HG03066 (cell line): ENCODE measurements around the gene IRX4.

Experiments
- ATAC-seq: cut with Tn5 transposase; IDR thresholded peaks from one replicate; pipeline ENCODE4 v1.9.1; 2021; ENCODE audit warnings: low read depth; ENCODE audit not compliant: unreplicated experiment

IRX4 gene

DNA sequence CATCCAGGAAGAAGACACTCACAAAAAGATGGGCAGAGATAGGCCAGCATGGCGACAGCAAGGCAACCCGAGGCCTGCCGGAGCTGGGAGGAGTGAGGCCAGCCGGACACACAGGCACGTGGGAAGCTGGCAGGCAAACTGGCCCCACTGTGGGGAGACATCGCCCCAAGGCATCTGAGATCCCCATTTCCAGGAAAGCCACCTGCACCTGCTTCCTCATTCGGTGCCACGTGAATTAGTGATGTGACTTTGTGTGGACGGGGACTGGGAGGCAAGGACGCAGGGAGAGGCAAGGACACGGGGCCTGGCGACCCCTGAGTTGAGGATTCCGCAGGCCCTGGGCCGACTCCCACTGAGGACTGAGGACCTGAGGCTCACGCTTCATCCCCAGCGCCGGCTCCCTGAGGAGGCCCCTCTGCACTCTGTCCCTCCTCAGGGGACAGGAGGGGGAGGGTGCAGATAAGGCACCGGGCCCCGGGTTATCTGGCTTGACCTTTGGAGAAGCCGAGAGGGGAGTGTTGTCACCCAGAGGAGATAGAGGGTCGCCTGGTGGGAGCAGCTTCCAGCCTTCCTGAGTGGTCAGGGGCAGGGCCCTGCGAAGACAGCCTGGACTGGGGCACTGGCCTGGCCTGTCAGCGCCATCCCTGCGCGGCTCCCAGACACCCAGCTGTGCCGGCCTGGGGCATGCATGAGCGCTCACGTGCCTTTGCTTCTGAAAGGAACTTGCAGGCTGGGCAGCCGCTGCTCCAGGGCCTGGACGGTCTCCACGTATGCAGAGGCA, 41.8 kb downstream of the IRX4 start:
- no peak for ATAC-seq

DNA sequence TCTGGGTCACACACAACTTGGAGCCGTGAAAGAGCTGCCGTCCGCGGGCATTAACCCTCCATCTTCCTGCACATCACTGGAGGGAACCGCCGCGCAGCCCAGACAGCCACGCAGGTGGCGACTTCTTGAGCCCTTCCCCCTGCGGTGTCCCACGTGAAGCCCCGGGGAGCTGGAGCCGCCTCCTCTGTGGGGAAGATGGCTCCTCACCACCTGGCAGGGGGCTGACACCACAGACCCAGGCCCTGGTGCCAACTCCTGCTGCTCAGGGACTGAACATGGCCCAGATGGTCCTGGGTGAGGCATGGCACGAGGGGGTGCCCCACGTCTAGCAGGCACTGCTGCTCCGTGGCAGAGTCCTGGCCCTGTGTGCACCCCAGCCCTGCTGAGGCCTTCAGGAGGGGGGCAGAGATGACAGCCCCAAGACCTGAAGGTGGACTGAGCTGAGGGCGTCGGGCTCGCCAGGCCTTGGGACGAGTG, 42.6 kb downstream of the IRX4 start:
- ATAC-seq = no peak

DNA sequence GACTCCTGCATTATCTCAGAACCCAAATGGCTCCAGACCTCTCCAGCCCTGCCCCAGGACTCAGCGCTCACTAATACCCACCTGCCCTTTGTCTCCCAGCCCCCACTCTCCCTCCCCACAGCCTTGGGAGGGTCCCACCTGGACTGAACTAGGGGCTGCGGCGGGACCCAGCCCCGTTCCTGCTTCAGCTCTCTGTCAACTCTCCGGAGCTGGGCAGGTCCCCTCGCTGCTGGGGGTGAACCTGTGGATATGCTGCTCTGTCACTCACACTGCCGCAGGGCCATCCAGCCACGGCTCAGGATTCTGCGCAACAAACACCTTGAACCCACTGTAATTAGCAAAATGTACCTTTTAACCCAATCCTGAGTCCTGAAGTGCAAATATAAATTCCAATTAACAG, 44.7 kb downstream of the IRX4 start:
- ATAC-seq = no peak

DNA sequence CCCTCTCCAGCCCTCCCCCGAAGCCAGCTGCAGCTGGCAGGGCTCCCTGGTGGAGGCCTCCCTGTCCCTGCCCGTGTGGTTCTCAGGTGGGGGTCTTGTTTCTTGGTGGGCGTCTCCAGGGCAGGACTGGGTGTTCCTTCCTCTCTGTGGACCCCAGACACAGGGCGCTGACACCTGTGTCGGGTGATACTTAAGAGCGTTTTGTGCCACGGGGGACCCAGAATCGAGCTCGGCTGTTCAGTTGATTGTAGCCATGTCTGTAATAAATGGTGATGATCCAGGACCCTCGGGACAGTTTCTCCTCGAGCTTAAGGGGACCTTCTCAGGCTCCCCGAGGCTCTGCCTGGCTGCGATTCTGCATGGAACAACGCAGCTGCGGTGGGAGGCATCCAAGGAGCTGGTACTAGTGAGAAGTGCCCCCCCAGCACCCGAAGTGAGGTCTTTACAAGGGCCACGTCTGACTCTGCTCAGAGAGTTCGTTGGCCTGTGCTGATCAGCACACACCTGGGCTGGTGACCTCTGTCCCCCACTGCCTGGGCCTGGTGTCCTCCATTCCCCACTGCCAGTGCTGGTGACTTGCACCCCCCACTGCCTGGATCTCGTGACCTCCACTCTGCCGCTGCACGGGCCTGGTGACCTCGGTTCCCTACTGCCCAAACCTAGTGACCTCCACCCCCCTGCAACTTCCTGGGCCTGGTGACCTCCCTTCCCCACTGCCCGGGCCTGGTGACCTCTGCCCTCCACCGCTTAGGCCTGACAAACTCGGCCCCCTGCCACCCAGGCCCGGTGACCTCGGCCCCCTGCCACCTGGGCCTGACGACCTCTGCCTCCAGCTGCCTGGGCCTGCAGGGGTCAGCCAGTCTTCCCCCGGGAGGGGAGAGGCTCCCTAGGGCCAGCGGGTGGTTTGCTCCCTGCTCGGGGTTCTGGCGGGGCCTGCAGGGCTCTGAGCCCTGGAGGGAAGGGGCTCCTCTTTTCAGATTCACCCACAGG, 45.5 kb downstream of the IRX4 start:
- no peak for ATAC-seq

DNA sequence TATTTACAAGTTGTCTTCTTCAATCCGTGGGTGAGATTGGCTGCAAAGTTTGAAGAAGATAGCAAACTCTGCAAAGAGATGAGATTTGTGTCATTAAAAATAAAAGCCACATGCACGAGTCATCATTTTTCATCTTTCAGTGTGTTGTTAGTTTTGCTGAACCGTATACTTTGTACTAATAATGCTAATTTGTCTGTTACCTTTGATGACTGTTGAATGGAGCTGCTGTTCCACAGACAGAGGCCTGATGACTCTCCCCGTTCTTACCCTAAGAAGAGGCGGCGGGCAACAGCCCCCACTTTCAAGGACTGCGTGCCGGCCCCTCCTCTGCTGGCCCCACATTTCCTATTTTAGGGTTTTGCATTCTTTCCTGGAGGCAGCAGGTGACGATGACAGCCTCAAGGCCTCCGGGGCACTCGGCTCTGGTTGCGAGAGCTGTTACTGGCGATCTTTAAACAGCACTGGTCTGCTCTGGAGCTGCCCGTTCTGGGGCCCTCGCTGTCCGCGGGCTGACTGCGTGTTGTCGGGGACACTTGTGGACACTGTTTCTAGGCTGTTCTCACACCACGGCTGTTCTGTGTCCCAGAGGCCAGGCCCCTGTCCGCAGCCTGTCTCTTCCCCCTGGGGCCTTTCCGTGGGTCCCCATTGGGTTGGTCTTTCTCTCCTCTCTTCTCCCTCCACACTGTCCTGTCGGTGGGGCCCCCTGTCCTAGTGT, 46.4 kb downstream of the IRX4 start:
- ATAC-seq = no peak

DNA sequence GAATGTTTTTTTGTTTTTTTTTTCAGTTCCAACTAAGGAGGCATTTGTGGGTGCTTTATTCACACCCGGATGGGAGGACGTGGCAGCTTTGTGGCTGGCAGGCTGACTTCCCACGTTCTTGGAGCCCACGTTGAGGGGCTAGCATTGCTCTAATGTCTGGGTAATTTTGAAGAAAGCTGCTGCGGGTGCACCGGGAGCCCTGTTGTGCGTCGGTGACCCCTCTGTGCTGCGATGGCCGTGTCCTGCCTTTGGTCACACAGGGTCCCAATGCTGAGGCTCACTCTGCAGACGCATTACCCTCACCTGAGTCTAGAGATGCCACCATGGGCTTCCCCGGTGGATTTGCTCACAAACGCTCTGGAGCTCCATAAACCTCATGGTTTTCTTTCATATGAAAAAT, 47.3 kb downstream of the IRX4 start:
- ATAC-seq = no peak

DNA sequence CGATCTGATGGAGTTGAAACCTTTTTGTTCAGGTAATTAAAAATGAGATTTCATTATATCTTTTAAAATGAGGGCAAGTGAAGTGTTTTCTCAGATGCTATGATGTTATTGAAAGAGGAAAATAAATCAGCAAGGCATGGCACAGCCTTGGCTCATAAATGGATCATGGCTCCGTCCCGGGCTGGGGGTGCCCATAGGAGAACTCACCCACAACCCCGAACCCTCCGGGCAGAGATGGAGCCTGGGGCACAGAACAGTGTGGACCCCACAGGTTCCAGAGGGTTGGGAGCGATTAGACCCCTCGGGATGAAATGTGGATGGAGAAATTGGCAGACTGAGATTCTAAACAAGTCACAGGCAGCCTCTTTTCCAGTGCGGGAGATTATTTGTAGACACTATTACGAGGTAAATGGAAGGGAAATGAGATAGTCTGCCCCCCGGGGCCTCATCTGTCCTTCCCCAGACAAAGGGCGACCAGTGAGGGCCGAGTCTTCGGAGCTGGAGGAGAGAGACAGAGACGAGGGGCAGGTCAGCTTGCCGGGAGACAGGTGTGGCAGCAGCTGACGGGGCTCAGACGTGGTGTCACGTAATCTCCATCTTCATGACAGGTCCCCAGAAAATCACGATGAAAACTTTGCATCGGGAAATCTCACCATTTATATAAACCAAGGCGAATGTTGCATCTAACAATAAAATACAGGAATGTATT, 47.9 kb downstream of the IRX4 start:
- no peak for ATAC-seq

DNA sequence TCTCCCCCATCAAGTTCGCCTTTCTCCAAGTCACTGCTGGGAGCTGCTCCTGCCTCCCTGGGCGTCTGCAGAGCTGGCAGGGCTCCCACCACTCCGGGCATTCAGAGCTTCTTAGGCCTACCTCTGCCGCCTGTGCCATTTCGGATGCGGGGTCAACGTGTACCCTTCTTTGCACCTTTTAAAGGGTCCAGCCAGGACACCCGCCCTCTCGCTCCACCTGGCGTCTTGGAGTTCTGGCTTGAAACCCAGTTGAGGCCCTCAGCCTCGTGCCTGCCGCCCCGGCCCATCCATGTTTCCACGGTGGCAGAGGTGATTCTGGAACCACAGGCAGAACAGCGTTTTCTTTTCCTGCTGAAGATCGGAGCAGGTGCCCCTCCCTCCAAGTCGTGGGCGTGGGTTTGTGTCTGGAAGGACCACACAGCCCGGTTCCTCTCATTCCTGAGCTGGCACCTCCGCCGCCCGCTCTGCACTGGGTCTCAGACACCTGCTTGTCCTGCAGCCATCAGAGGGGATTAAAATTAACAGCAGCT, 48.6 kb downstream of the IRX4 start:
- no peak for ATAC-seq

DNA sequence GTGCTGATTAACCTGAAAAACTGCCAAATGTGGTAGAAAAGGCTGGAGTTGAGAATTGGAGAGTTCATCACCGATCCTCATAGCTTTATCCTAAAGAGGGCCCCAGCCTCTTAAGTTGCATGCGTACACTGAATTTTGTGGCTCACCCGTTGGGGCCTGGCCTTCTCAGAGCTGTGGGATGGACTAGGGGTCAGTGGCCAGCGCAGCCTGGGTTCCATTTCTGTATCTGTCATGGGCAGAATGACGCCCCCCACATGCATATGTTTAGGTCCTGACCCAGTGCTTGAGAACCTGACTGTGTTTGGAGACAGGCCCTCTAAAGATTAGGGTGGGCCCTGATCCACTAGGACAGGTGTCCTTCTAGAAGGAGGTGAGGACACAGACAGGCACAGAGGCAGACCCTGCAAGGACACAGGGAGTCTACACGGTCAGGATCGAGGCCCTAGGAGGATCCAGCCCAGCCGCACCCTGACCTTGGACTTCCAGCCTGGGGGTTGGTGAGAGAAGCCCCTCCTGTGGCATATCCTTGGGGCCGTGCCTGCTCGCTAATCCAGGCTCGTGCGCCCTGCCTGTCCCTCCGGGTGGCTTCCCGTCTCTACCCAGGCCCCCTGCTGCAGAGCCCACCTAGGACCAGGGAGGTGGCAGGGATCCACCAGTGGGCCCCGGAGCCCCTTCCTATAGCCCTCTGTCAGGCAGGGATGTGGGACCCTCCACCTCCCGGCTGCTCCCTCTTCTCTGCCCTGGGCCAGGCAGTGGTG, 49.3 kb downstream of the IRX4 start:
- no peak for ATAC-seq

DNA sequence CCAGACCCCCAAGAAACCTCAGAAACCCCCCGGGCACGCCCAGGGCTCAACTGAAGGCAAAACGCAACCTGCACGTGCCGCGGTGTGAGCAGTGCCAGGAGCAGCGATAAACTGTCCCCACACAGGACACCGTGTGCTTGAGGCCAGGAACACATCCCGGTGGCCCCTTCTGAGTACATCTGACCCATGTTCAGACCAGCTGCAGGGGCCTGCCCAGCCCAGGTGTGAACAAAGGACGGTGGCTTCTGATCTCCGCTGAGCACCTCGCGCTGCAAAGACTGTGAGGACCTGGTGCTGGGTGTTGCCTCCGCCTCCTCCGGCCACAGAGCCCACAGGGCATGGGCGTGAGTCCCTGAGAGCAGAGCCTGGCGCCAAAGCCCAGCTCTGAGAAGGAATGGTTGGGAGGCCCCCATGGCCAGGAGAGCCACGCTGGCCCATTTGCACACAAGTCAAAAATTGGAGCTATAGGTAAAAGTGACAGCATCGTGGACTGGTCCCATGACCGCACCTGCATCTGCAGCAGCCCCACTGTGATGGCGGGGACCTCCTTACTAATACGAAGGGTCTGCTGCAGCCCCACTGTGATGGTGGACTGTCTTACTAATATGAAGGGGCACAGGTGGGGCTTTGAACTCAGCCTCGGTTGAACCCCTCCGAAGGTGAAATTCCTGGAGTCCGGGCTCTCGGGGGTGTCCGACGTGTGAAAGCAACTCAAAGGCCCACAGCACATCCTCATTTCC, 50.0 kb downstream of the IRX4 start:
- ATAC-seq = no peak

DNA sequence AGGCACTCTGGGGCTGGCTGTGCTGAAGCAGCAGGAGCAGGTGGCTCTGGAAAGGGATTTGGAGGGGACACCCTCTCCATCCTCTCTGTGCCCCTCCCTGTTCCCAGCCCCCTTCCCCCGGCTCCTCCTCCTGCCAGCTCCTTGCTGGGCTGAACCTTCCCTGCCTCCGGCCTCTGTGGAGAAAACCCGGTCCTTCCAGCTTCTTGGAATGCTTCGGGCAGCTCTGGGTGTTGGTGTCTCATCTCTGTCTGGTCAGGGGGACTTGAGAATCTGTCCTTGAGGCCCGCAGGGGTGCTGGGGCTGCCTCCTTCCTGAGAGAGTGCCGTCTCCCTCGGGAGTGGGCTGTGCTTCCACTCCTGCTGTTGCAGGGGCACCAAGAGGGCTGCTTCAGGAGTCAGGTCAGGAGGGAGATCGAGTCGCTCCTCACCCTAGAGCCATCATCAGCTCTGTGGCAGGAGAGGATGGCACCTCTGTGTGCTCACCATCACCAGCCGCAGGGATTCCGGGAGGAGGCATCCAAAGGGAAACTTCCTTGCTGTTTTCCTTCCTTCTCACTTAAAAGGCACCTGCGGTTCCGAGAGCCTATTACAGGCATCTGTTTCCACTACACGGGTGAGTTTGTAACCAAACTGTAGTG, 50.9 kb downstream of the IRX4 start:
- no peak for ATAC-seq

DNA sequence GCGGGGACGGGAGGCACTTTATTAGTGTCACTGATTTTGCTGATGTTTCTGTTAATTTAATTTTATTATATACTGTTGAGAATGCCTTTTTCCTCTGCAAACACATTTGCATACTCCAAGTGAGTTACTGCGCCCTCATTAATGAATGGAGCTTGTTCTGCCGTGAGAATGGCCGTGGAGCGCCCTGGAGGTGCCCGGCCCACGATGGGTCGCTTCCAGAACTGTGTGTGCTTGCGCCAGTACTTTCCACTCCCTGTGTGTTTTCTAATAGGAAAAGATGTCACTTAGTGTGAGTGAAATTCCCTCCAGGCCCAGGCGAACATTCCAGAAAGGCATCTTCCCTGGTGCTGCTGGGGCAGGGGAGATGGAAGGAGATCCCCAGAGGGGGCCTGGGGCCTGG, 51.5 kb downstream of the IRX4 start:
- ATAC-seq = no peak

DNA sequence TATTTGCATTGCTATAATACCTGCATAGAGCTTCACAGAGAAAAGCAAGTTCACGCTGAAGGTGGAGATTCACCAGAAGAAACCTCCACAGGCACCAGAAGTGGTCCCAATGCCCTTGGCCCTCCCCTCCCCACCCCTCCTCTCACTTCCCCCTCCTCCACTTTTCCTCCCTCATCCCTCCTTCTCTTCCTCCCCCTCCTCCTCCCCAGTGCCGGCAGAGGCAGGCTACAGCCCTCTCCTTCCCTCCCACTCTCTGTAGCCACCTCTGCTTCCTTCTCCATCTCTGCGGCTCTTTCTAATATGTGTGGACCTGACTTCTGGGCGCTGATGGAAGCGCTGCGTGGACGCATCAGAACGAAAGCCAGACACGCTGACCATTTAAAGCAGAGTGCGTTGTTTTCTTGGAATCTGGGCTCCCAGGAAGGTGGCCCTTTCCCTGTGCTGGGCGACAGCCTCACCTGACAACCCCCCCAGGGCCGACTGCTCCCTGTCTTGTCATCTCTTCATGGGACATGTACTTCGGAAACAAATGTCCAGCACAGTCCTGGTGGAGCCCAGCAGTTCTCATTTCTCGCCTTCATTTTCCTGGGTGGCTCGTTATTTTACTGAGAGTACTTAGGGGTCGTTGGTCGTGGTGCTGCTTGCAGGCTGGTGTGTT, 52.0 kb downstream of the IRX4 start:
- ATAC-seq = no peak

DNA sequence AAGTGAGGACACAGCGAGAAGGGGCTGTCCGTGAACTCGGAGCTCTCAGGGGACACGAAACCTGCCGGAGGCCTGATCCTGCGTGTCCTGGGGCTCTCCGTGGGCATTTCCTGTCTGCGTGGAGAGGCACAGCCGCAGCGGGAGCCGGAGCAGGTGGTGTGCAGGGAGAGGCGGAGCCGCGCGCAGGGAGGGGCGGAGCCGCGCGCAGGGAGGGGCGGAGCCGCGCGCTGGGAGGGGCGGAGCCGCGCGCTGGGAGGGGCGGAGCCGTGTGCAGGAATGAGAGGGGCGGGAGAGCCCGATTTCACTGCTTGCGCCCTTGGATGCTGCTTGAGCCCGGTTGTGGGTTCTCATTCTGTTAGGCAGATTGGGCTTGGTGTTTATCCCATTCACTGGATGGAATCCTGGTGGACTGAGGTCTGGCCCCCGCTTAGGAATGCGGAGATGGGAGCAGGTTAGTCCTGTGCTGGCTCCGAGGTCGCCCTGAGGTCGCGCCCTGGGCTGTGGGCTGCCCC, 54.8 kb downstream of the IRX4 start:
- no peak for ATAC-seq
